AG04450 (cell line): ENCODE results near the gene CDK4. TPM values are rescaled to one million over a fixed set of nuclear protein-coding genes. Genes with fewer than 3 reads are reported as not detected.

Experiments
- CTCF ChIA-PET: fragments of 300-600, 350-600 bp; formaldehyde crosslinking; extraction: SDS; loops from one replicate; lab custom pipeline; 2022; ENCODE audit warnings: antibody characterized with exemption, inconsistent platforms; lab: Charles Lee
- POLR2A ChIA-PET: fragments of 350-600 bp; formaldehyde crosslinking; extraction: SDS; loops from one replicate; lab custom pipeline; 2021; ENCODE audit warnings: antibody characterized with exemption, inconsistent platforms; lab: Yijun Ruan, JAX
- DNase-seq: peaks from one replicate; pipeline ENCODE4 v3.0.0-alpha.2; 2011; ENCODE audit warnings: low read depth, low spot score
- H3K27ac ChIP-seq: one replicate; pipeline ENCODE4 v1.5.1; 2012; ENCODE audit warnings: low read depth, low read length, control low read depth
- H3K27me3 ChIP-seq: one replicate; pipeline ENCODE4 v1.6.0; 2012; ENCODE audit warnings: low read length; ENCODE audit not compliant: control insufficient read depth, insufficient read depth
- H3K4me3 ChIP-seq: 2 replicates; pipeline ENCODE4 v1.5.1; 2011; ENCODE audit warnings: mild to moderate bottlenecking, low read depth, low read length, control low read depth
- H3K9me3 ChIP-seq: 2 replicates; pipeline ENCODE4 v1.5.1; 2012; ENCODE audit warnings: low read length; ENCODE audit not compliant: control insufficient read depth, insufficient read depth
- CTCF ChIP-seq: IDR thresholded peaks from 2 replicates; pipeline ENCODE4 v1.5.1; 2011; ENCODE audit warnings: low read depth, low read length, control low read depth, inconsistent platforms
- polyA plus RNA-seq: library from polyadenylated mRNA; depleted of rRNA; stranded (reverse); fragments of >200 nt; gene quantifications from 2 replicates; pipeline ENCODE4 v1.2.3, GENCODE V29; 2011

Gene CDK4
- polyA plus RNA-seq, 1 experiment: 251 TPM

GRCh38 chr12:57755194-57755453 is 3.0 kb upstream of the CDK4 start:
- Histone ChIP-seq H3K9me3 (no peaks in the 10 kb centered on the region; the same call in 1 of the 2 replicates), H3K27me3 (peaks cover 15% of the 10 kb centered on the region), H3K4me3 (peak overlapping the region; percentile 61), H3K27ac (no peak overlapping the region)
- TF ChIP-seq CTCF: no peak
- POLR2A ChIA-PET: interaction anchor here (1.0 kb wide), 1 partner anchor 17 kb away, joined by 3 read pairs; the partner anchor contains the start of gene EEF1AKMT3
- no peak for DNase-seq
- CTCF ChIA-PET: no interaction called here

GRCh38 chr12:57754411-57755193 is 2.5 kb upstream of the CDK4 start, which contains the start of gene MARCHF9:
TSS of gene MARCHF9 (plus strand) at chr12:57755103. CDS start at chr12:57755529, 426 bp downstream.
- H3K9me3 ChIP-seq: no peaks in the 10 kb centered on the region; the same call in 1 of the 2 replicates
- H3K27ac ChIP-seq: no peak within 1 kb of the TSS
- DNase-seq: no peak
- ChIA-PET POLR2A (interaction anchor here (0.6 to 1.0 kb wide), 2 partner anchors 18 to 172 kb away, joined by 3 read pairs; partner anchors contain the start of gene EEF1AKMT3), CTCF (no interaction called here)
- no peak for TF ChIP-seq CTCF
- H3K4me3 ChIP-seq: peak within 1 kb of the TSS; percentile 61
- peaks cover 15% of the 10 kb centered on the region for H3K27me3 ChIP-seq

GRCh38 chr12:57753756-57754337 is 1.7 kb upstream of the CDK4 start:
- ChIA-PET CTCF (no interaction called here), POLR2A (interaction anchor here (0.6 kb wide), 1 partner anchor 171 kb away, joined by 3 read pairs; no protein-coding TSS in a partner anchor)
- H3K27me3 ChIP-seq: peaks cover 15% of the 10 kb centered on the region
- no peak overlapping the region for H3K27ac ChIP-seq
- H3K9me3 ChIP-seq: no peaks in the 10 kb centered on the region; the same call in 1 of the 2 replicates
- DNase-seq: no peak
- no peak for TF ChIP-seq CTCF
- H3K4me3 ChIP-seq: no peak overlapping the region

- no peak for TF ChIP-seq CTCF
- H3K9me3 ChIP-seq: no peaks in the 10 kb centered on the region; the same call in 1 of the 2 replicates
- ChIA-PET CTCF (interaction anchor here (1.0 kb wide), 1 partner anchor 27 kb away, joined by 4 read pairs; no protein-coding TSS in a partner anchor), POLR2A (interaction anchor here (0.5 to 1.2 kb wide), 3 partner anchors 12 to 94 kb away, joined by 4 to 6 read pairs (median 5); partner anchors contain the start of genes CTDSP2, EEF1AKMT3 and METTL1)
- H3K4me3 ChIP-seq: peak overlapping the region; percentile 49
- no peak for DNase-seq
- H3K27ac ChIP-seq: no peak overlapping the region
- peaks cover 15% of the 10 kb centered on the region for H3K27me3 ChIP-seq
Observed at GRCh38 chr12:57752668-57753000, 524 bp upstream of the CDK4 start.

GRCh38 chr12:57751432-57751787 is 700 bp downstream of the CDK4 start:
- Histone ChIP-seq H3K27me3 (peaks cover 9% of the 10 kb centered on the region), H3K4me3 (peak overlapping the region; percentile 91), H3K9me3 (no peaks in the 10 kb centered on the region; the same call in 1 of the 2 replicates), H3K27ac (peak overlapping the region; percentile 91)
- ChIA-PET POLR2A (no interaction called here), CTCF (no interaction called here)
- TF ChIP-seq CTCF: no peak
- DNase-seq: no peak
